ENCODE data around the gene ESF1.

Gene ESF1

DNA sequence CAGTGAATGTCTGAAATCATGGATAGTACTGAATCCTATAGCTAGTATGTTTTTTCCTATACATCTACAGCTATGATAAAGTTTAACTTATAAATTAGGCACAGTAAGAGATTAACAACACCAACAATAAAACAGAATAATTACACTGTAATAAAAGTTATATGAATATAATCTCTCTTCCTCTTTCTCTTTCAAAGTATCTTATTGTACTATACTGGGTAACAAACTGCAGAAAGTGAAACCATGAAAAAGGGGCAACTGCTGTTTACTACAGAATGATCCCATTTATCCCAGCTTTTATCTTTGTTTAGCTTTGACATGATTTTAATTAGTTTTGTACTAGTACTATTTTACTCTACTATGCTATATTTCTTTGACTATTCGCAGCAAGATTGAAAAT, 25.8 kb downstream of the ESF1 start:
- FAIRE-seq (no peak), DNase-seq (ENCODE audit: insufficient read length, low spot score) (no peak)
- TF ChIP-seq CTCF (IDR thresholded peaks at IDR 0.05; ENCODE audit: insufficient read depth, missing control alignments), result no peak

GRCh38 chr20:13756551-13756950, 28.2 kb downstream of the ESF1 start:
- no peak for FAIRE-seq
- TF ChIP-seq CTCF (IDR thresholded peaks at IDR 0.05; ENCODE audit: insufficient read depth, missing control alignments), result no peak
- DNase-seq (ENCODE audit: insufficient read length, low spot score), result no peak

DNA sequence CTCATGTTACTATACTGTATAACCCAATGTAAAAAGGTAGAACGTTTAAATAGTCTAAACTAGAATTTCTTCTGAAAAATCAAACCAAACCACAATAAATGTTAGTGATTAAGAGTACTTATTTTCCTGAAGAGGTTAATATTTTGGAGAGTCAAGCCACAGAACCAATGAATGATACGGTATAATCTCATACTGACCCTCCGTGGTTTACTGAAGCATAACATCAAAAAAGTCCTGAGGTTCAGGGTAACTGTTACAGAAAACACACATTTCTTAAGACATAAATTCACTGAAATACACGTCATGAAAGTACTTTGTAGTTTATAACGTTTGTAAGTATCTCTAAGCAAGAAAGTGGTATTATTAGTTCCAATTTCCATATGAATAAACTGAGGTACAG, 28.9 kb downstream of the ESF1 start:
- no peak for TF ChIP-seq CTCF (IDR thresholded peaks at IDR 0.05; ENCODE audit: insufficient read depth, missing control alignments)
- DNase-seq (ENCODE audit: insufficient read length, low spot score), result no peak
- FAIRE-seq, result no peak

DNA sequence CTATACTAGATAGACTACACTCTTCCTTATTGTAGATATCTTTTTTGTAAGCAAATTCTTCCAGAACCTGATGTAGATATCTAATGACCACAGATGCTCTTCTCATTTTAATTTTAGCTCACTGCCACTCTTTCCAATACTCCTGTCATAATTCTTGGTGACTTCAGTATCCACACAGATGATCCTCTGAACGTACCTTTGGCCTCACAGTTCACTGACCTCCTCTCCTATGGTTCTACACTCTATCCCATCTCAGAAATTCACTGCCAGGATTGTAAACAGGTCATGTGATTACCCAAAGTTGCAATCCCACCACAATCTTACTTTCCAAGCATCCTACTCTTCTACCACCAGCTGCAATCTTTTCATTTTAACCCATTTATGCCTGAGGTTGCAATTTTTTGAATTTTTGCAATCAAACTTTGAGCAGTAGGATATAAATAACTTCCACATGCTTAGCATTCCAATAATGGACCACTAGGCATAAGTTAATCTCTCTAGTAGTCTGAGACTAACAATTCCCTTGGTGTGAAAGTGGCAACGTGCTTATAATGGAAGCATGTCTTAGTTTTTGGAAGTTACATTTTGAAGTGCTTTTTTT, 31.2 kb downstream of the ESF1 start:
- TF ChIP-seq CTCF (IDR thresholded peaks at IDR 0.05; ENCODE audit: insufficient read depth, missing control alignments), result no peak
- DNase-seq (ENCODE audit: insufficient read length, low spot score) (no peak), FAIRE-seq (no peak)

DNA sequence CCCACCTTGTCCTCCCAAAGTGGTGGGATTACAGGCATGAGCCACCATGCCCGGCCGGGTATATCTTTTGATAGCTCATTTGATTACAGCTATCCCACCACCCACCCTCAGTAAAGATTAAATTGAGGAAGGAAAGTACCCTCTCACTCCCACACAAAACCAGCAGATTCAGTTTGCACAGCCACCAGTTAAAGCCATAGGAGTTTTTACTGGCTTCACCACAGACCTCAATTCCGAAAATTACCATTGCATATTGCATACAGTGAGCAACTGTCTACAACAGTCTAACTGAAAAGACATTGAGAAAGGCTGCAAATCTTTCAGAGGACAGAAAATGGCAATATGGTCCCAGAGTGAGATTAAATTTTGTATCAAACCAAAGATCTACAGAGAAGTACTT, 34.9 kb downstream of the ESF1 start:
- DNase-seq (ENCODE audit: insufficient read length, low spot score), result no peak
- no peak for FAIRE-seq
- TF ChIP-seq CTCF (IDR thresholded peaks at IDR 0.05; ENCODE audit: insufficient read depth, missing control alignments), result no peak

- TF ChIP-seq CTCF (IDR thresholded peaks at IDR 0.05; ENCODE audit: insufficient read depth, missing control alignments), result no peak
- no peak for FAIRE-seq
- no peak for DNase-seq (ENCODE audit: insufficient read length, low spot score)
Observed at GRCh38 chr20:13745784-13746183, 38.9 kb downstream of the ESF1 start.

DNA sequence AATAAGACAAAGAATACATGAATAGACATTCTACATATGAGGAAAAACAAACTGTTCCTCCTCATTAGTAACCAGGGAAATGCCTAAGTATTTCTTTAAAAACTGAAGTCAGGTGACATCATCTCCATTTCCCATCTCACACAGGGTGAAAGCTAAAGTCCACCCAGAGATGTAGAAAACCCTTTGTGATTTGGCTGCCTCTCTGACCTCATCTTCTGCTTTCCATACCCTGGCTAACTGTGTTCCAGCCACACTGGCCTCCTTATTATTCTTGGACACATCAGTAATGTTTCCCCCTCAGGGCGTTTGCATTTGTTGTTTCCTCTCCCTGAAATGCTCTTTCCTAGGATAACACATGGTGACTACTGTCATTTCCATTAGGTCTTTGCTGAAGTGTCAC, 40.4 kb downstream of the ESF1 start:
- TF ChIP-seq CTCF (IDR thresholded peaks at IDR 0.05; ENCODE audit: insufficient read depth, missing control alignments), result no peak
- DNase-seq (ENCODE audit: insufficient read length, low spot score), result no peak
- FAIRE-seq, result no peak

Data from D721Med (cell line).